T1000 (cell line): Measurements from ENCODE around the gene FCN3.

ENCODE experiments used
- DNase-seq: peaks from one replicate; lab custom pipeline; 2025; ENCODE audit warnings: mixed read lengths; lab: John Stamatoyannopoulos, UW

FCN3 gene

DNA sequence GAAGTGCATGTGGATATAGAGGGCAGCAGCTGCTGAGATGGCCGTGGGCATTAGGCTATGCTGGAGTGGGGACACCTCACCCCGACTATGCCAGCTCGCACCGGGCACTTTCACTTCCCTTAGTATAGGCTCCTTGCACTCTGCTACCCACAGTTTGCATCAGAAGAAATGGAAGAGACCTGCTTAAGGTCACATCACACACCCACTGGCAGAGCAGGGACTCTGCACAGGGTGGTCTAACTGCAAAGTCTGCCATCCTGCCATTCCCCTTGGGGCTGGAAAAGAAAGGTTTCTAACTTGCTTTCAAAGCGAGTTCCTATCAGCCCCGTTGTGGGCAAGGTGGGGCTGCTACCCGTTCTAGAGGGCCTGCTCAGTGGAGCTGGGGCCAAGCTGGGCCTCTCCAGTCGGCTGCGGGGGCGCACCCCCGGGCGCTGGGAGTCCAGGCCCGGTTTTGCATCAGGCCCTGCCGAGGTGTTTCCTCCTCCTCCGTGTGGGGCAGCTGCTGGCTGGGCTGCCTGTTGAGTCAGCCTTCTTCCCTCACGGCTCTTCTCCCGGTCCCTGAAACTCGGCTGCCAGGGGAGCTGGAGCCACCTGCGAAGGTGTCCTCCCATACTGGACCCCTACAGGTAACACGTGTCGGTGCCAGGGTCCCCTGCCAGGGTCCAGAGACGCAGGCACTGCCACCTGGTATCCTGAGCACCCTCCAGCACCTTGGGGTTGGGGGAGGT, 32.9 kb downstream of the FCN3 start, which contains the start of gene SYTL1:
Gene SYTL1 (plus strand): TSS at position 498 of the 728 bp plus-strand sequence. CDS start 3,313 bp downstream, outside the sequence.
- peak; percentile 26 for DNase-seq

DNA sequence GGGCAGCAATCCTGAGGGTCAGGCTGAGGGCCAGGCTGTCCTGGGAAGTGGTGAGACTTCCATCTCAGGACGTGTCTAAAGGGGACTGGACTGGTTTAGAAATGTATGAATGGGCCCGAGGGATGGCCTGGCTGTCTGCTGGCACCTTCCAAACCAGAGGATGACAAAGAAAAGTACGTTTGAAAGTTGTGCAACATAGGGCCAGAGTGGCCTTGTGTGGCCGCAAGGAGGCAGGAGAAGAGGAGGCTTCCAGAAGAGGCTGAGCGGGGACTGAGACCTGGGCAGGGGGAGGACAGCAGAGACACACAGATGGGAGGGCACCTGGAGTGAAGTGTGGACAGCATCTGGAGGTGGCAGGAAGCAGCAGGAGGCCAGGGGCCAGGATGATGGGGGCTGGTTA, 35.4 kb downstream of the FCN3 start:
- DNase-seq = no peak

GRCh38 chr1:27338751-27339150, 35.9 kb downstream of the FCN3 start:
- DNase-seq = no peak

- no peak for DNase-seq
These were observed 37.9 kb downstream of the FCN3 start for GRCh38 chr1:27336756-27337155.

DNA sequence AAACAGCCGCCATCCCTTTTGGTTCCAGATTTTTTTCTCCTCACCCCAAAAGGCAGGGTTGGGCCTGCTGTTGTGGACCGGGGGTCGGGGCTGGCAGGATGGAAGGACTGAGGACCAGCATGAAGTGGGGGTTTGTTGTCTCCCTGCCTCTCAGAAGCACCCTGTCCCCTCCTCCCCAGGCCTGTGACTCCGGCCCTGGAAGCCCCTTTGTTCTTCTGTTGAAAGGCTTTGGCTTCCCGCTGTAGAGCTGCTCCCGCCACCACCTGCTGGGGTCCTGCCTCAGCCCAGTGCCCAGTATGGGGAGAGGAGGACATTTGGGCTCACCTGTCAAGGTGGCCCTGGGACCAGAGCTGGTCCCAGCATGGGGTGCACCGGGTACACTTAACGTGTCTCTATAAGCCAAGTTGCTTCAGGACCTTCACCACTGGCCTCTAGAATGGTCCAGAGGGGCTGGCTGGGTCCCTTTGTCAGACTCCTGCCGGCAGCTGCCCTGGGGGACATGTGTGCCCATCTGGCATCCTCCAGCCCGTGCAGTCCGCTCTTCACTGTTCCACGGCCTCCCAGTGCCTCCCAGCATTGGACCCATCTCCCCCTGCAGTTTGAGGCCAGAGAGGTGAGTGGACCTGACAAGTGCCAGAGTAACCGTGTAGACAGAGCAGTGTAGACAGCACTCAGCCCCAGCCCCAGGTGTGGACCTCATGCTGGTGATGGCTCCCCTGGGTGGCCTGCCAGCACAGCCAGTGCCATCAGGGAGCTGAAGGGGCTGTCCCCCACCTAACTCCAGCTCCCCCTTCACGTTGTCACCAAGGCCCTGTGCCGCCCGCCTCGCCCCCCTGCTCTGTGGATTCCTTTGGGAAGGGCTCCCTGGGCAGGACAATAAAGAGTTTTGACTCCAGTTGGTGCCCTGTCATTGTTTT, 38.9 kb downstream of the FCN3 start:
- DNase-seq = no peak

GRCh38 chr1:27333717-27334279, 40.8 kb downstream of the FCN3 start:
- DNase-seq = no peak

DNA sequence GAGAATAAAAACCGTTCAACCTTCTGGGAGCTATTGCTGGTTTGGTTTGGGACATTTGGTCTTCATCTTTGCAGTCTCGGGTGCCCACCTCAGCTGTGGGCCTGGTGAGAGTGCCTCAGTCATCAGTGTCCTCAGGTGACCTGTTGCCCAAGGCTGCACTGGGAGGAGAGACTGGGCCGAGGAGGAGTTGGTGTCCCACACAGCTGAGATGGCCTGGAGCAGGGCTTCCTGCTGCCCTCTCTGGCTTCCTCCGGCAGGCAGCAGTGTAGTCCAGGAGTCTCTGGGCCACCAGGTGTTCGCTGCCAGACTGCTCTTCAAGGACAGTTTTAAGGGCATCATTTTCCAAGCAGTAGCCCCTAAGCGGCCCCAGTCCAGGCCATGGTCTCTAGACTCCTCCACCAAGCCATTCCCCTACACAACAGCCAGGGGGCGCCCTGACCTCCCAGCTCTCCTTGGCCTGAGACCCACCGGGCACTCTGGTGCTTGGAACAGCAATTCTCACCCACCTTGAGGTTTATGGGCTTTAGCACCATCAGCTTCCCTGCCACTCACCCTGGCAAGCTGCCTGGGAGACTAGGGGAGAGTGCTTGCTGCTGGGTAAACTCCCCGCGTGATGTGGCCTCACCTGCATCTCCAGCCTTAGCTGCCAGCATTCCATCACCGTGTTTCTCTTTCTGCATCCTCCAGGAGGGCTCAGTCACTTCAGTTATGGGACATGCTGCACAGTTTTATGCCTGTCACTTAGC, 41.9 kb downstream of the FCN3 start:
- no peak for DNase-seq

- DNase-seq = no peak
These were observed 42.7 kb downstream of the FCN3 start for GRCh38 chr1:27331922-27332321.

GRCh38 chr1:27331426-27331825, 43.2 kb downstream of the FCN3 start:
- no peak for DNase-seq

DNA sequence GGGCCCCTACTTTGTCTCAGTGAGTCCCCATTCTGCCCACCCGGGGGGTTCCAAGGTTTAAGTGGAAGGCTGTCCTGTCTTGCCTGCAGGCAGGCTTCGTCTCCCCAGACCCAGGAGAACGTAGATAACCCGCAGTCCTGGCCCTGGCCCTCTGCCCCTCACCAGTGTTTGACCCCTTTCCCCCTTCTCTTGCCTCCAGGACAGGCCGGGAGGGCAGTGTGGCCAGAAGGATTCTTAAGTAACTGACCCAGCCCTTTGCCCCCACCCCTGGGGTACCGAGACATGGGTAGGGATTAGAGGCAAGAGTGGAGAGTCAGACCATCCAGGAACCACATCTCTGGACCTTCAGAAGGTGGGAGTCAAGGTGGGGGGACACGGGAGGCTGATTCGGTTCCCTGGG, 43.8 kb downstream of the FCN3 start:
- DNase-seq = no peak

DNA sequence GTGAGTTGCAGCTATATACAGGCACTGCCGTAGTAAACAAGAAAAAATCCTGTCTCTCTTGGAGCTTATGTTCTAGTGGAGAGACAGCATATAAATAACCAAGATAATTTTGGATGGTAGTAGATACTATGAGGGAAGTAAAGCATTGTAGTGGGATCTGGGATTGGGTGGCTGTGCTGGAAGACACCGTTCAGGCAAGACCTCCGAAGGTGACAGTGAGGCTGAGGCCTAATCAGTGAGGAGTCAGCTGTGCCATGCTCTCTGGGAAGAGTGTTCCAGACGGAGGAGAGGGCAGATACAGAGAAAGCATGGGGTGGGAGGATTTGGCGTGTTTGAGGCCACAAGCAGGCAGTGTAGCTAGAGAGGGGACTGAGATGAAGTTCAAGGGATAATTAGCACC, 46.7 kb downstream of the FCN3 start:
- DNase-seq = no peak

DNA sequence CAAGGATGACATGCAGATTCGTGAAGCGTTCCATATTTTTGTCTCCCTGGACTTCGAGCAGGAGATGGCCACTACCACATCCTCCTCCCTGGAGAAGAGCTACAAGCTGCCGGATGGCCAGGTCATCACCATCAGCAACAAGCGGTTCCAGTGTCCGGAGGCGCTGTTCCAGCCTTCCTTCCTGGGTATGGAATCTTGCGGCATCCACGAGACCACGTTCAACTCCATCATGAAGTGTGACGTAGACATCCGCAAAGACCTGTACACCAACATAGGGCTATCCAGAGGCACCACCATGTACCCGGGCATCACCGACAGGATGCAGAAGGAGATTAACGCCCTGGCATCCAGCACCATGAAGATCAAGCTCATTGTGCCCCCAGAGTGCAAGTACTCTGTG, 49.3 kb downstream of the FCN3 start:
- DNase-seq = no peak

- no peak for DNase-seq
These were observed 51.9 kb downstream of the FCN3 start for GRCh38 chr1:27322569-27323240.

- DNase-seq = peak; percentile 97
These were observed 52.6 kb downstream of the FCN3 start, which contains the start of gene TMEM222 for GRCh38 chr1:27321813-27322568. Gene TMEM222 (plus strand): TSS chr1:27322163. CDS start chr1:27322198, 35 bp downstream.
